Thyroid gland (tissue), 4 donors: ENCODE results near the gene LRRC42.

Experiments
- CTCF ChIP-seq, 6 experiments: fragments of 200-600 bp in 3 of 6; fragments of 450-650 bp in 3 of 6; sonication (generic) in 3 of 6; IDR thresholded peaks; one replicate each; pipeline ENCODE4 v1.5.1; 2016 to 2019; ENCODE audit warnings: antibody characterized with exemption in 6 of 6, mild to moderate bottlenecking in 2 of 6, inconsistent platforms in 1 of 6, moderate library complexity in 1 of 6
- POLR2A ChIP-seq, 2 donors: fragments of 450-650 bp; IDR thresholded peaks; one replicate each; pipeline ENCODE4 v1.6.1; 2017; ENCODE audit warnings: antibody characterized with exemption in 2 of 2, mild to moderate bottlenecking in 2 of 2, moderate library complexity in 1 of 2

DNA sequence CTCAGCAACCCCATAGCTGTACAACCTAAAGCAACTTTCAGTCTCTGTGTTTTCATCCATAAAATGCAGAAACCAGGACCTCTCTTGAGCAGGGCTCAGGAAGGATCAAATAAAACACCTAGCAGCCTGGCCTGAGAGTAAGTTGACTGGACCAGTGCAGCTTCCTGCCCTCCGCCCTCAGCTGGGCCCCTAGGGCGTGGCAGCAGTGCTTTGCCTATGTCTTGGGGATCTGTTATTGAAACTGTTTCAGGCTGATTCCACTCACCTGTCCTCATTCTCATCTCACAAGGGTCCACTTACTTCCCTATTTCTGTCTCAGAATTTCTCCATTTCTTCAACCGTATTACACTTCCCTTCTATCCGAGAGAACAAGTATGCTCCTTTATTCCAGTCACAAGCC is 17.3 kb downstream of the LRRC42 start:
- TF ChIP-seq POLR2A (IDR thresholded peaks at IDR 0.05) (no peak), CTCF (IDR thresholded peaks at IDR 0.05) (no peak)
